HG02852 (cell line): ENCODE measurements around the gene ATP8A2.
"Not testable (repeated sequence)": the region's sequence is repeated elsewhere in the genome, so short reads cannot be mapped to it uniquely, and the experiment has no call there.

Source experiments
- ATAC-seq: cut with Tn5 transposase; IDR thresholded peaks from one replicate; pipeline ENCODE4 v1.9.1; 2021; ENCODE audit warnings: mild to moderate bottlenecking, moderate library complexity; ENCODE audit not compliant: unreplicated experiment

Gene ATP8A2

DNA sequence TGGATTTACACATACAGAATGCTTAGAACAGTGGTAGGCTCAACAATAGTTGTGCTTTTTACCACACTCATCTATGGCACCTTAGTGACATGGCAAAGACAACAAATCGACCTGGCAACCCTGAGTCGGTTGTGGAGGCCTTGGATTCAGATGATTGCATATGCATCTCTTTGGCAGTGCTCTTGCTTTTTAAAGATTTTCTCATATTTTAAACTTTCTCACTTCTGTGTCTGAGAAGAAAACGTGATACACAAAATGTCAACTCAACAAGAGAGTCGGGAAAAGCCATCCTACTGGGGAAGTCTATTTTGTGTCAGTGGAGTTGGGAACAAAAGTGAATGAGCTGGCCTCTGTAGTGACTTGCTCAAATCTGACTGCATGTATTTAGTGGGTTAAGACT, 85.8 kb downstream of the ATP8A2 start:
- no peak for ATAC-seq

DNA sequence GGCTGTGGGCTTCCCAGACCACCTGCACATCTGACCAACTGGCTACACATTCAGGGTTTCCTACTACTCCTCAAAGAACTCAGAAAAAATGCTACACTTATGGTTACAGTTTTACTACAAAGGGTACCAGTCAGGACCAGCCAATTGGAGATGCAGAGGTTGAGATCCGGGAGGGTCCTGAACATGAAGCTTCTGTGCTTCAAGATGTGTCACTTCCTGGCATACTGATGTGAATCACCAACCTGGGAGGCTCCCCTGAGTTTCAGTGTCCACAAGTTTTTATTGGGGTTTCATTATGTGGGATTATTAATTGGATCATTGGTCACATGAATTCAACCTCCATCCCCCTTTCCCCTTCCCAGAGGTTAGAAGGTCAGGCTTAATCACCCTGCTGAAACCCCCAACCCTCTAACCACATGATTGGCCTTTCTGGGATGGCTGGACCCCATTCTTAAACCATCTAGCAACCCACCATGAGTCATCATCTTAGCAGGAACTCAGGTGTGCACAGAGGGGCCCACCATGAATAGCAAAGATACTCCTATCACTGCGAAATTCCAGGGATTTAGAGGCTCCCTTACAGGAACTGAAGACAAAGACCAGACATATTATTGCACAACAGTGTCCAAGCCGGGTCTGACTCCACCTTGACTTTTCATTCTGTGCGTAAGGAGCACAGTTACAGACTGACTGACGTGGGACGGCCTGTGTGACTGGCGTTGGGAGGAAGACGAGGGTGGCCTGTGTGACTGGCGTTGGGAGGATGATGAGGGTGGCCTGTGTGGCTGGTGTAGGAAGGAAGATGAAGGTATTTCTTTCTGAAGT, 90.7 kb downstream of the ATP8A2 start:
- ATAC-seq: no peak

- no peak for ATAC-seq
Observed at GRCh38 chr13:25463496-25463895, 91.7 kb downstream of the ATP8A2 start.

DNA sequence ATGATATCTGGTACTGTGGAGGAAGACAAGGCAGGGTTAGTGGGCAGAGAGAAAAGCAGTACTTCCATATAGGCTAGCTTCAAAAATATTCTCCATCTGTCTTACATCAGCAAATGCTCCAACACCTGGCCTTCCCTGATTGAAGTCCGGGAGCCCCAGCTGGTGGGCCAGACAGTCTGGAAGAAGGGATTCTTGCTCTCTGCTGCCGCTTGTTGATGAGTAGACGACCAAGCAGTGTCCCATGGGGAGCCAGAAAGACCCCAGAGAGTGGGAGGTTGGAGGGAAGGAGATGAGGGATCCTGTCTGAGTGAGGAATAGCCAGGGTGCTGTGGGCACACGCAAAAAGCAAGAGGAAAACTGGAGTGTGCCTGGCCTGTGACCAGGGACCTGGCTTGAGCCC, 95.1 kb downstream of the ATP8A2 start:
- no peak for ATAC-seq

DNA sequence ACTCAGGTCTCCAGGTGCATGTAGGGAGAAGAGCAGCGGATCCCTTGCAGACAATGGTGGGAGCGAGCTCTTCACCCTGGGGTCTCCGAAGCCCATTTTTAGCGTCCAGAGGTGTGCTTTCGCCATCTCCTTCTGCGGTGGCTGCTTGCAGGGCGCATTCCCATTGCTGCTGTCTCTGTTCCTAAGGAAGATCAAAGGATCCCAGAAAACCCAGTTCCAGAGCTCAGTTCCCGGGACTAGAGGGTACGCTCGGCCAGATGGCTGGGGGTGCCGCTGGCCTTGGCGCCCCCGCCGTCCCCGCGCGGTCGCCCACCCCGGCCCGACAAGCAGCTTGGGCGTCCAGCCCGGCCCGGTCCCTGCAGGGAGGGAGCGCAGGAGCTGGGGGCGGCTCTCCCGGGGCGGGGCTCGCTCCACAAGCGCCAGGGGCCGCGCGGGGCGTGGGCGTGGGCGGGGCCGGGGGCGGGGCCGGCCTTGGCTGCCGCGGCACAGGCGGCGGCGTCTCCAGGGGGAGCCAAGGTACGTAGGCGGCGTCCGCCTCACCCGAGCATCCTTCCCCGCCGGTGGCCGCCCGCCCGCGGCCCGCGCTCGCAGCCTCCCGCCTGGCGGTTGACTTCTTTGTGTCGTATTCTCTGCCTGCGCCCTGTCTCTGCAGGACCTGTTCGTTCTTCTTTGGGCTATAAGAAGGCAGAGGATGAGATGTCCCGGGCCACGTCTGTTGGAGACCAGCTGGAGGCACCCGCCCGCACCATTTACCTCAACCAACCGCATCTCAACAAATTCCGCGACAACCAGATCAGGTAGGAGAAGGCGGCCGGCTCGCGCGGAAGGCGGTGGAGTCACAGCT, 96.8 kb downstream of the ATP8A2 start:
- no peak for ATAC-seq

DNA sequence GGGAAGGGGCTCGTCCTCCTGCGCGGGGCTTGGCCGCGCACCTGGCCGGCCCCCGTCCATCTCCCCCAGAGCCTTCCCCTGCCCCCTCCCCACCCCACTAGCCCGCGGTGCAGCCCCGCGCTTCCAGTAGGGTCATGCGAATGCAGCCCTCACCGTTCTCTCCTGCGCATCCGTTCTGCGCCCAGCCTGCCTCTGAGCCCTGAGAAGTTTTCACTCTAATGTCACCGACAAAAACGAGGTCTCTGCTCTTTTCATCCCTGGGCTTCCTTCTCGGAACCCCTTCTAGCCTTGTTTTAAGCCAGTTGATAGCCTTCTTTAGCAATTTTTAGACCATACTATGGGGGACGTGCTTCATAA, 97.4 kb downstream of the ATP8A2 start:
- no peak for ATAC-seq

DNA sequence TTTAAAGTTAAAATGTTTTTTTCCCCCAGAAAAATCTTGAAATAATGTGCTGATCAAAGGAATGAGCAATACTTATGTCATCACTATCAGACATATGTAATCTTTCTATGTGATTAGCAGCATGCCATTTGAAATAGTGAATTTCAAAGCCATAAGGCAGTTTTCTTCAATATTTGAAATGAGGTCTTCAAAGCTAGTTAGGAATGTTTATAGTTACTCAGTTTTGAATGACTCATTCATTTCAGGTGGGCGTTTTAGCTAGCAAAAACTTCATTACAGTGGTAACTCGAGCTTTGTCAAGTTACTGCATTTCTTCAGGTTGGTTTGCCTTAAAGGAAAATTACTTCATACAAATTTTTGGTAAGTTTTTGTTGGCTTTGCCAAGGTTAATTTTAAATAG, 102.1 kb downstream of the ATP8A2 start:
- ATAC-seq: no peak

- ATAC-seq: no peak
Observed at GRCh38 chr13:25478186-25478585, 106.4 kb downstream of the ATP8A2 start.

DNA sequence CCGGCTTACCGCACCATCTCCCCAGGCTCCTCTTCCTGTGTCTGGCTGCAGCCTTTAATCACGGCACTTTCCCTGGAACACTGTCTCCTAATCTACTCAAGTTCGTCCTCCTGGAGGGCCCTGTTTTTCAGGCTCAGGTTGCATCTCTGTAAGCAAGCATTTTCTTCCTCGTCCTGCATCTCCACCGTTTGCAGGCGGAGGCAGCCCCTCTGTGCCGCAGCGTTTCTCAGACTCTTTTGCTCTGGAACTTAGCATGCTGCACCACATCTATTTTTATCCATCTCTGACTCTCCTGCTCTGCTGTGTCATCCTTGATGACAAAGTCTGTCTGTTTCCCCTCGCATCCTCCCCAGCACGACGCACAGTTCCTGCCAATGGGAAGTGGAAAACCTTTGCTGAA, 117.5 kb downstream of the ATP8A2 start:
- no peak for ATAC-seq

- no peak for ATAC-seq
Observed at GRCh38 chr13:25490236-25490635, 118.5 kb downstream of the ATP8A2 start.

GRCh38 chr13:25493931-25494640, 122.3 kb downstream of the ATP8A2 start:
- ATAC-seq: no peak

- no peak for ATAC-seq
Observed at GRCh38 chr13:25494698-25495411, 123.1 kb downstream of the ATP8A2 start.

DNA sequence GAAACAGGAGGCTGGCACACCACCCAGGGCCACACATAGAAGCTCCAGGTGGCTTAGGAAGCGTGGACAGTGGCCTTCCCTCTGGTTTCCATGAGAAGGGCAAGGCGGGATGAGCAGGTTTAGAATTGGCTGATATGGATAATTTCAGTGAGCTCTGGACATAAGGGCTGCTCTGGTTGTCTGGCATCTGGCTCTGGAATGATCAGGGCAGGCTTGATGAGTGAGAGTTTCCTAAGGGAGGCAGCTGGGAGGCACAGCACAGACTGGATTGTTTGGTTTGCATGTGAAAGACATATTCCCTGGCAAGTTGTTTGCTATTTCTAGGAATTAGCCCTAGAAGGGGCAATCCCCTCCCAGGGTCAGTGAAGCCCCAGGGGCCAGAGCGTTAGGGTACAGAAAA, 129.5 kb downstream of the ATP8A2 start:
- ATAC-seq: no peak

DNA sequence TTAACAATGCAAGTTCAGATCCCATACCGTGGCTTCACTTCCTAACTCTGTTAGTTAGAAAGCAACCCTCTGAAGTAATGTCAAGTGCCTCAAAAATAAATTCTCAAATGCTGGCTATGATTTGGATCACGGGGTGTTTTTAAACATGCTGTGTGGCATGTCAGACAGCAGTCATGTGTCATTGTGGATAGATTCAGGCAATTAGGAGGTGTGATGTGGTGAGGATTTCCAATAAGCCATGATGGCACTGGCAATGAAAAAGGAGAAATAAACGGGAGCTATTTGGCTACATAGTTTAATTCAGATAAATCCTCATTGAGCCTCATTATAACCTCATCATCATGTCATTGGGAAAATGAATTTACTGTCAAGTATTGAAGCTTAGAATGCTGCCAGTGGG, 130.3 kb downstream of the ATP8A2 start:
- ATAC-seq: no peak

GRCh38 chr13:25502551-25502950, 130.8 kb downstream of the ATP8A2 start:
- ATAC-seq: no peak

GRCh38 chr13:25503856-25504255, 132.1 kb downstream of the ATP8A2 start:
- ATAC-seq: no peak

DNA sequence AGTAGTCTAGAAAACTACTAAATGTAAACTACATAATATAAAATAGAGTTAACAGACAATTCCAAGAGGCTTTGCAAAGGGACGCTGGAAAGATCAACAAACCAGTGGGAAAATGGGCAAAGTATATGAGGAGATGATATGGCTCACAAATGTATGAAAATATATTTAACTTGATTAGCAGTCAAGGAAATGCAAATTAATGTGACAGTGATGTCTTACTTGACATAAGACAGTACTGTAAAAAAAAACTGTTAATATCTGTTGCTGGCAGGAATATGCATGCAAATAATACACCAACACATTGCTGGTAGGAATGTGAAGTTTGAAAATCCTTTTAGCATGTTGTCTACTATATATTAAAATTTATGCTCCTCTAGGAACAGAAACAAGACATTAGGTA, 136.1 kb downstream of the ATP8A2 start:
- ATAC-seq: no peak

DNA sequence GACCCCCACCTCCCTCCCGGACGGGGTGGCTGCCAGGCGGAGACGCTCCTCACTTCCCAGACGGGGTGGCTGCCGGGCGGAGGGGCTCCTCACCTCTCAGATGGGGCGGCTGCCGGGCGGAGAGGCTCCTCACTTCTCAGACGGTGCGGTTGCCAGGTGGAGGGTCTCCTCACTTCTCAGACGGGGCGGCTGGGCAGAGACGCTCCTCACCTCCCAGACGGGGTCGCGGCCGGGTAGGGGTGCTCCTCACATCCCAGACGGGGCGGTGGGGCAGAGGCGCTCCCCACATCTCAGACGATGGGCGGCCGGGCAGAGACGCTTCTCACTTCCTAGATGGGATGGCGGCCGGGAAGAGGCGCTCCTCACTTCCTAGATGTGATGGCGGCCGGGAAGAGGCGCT, 141.3 kb downstream of the ATP8A2 start:
- not testable (repeated sequence) for ATAC-seq

- no peak for ATAC-seq
Observed at GRCh38 chr13:25518441-25518840, 146.7 kb downstream of the ATP8A2 start.

GRCh38 chr13:25525884-25526283, 154.1 kb downstream of the ATP8A2 start:
- no peak for ATAC-seq

DNA sequence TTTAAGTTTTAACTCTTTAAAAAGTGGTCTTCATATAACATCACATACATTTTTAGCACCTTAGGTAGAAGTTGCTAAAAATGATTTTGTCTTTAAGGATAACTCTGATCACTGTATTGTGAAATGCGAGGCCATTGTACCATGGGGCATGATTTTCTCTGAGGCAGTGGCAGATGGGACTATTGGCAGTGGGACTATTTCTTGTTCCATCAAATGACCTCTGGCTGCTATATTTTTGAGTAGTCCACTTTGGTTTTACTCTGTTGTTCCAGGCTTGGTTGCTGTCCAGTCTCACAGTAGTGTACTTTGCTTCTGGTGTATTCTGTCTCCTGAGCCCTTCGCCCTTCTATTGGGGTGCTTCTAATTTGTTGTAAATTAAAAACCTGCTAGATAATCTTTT, 156.5 kb downstream of the ATP8A2 start:
- ATAC-seq: no peak
